ENCODE measurements around the gene ERBIN.
"Not testable (repeated sequence)": the region's sequence is repeated elsewhere in the genome, so short reads cannot be mapped to it uniquely, and the experiment has no call there.

ERBIN gene

DNA sequence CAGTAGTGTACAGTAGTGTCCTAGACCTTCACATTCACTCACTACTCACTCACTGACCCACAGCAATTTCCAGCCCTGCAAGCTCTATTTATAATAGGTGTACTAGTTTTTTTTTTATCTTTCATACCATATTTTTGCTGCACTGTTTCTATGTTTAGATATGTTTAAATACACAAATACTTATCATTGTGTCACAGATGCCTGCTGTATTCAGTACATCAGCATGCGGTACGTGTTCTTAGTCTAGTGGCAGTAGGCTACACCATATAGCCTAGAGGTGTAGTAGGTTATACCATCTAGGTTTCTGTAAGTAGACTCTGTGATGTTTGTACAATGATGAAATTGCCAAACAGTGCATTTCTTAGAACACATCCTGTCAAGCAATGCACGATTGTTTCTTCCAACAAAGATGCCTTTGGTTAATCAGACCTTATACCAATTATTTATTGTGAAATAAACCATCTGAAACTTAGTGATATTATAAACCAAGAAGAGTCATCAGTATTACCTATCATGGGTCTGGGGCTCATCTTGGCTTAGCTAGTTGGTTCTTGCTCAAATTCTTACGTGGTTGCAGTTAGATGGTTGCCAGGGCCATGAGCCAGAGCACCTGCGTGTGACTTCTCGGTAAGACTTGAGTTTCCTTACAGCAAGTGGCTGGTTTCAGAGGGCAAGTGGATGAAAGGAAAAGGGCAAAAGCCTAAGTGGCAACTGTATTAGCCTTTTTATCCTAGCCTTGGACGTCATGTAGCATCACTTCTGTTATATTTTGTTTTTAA, 41.1 kb downstream of the ERBIN start:
- no peak for DNase-seq

- no peak for DNase-seq
Observed at GRCh38 chr5:65969539-65970393, 43.4 kb downstream of the ERBIN start.

DNA sequence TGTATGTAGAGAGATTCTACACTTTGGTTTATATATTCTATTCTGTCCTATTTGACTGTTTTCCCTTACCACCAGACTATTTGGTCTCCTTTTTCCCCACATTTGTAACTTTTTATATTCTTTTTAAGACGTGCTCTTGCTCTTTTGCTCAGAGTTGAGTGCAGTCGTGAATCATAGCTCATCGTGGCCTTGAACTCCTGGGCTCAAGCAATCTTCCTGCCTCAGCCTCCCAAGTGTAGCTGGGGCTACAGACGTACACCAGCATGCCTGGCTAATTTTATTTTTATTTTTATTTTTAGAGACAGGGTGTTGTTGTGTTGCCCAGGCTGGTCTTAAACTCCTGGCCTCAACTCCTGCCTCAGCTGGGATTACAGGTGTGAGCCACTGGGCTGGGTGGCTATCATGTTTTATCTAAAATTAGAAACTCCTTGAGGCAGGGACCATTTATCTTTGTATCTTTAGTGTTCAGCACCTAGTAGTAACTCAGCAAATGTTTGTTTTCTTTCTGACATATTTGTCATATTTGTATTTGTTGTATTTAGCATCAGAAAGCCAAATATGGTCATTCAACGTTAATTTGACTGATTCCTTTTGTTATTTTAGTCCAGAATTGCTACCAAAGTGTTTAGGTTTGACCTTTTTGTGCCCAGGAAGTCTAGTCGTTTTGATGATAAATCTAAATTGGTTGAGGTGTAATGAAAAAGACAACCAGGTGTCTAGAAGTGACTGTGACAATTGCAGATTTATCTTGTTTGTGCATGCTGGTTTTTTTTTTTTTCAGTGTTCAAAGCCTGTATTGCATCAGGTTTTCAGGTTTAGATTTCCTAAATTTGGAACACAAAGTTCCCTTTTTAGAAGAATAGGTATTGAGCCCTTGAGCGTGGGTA, 44.3 kb downstream of the ERBIN start:
- DNase-seq = no peak

- DNase-seq = no peak
Observed at GRCh38 chr5:65971643-65972042, 45.3 kb downstream of the ERBIN start.

DNA sequence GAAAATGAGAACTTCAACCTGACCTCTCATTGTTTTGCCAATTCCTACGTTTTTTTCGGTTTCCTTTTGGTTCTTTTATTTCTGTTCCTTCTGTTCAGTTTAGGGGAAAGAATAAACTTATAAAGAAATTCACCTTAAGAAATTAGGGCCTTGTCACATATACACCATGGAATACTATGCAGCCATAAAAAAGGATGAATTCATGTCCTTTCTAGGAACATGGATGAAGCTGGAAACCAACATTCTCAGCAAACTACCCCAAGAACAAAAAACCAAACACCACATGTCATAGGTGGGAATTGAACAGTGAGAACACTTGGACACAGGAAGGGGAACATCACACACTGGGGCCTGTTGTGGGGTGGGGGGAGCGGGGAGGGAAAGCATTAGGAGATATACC, 46.5 kb downstream of the ERBIN start:
- DNase-seq = not testable (repeated sequence)

DNA sequence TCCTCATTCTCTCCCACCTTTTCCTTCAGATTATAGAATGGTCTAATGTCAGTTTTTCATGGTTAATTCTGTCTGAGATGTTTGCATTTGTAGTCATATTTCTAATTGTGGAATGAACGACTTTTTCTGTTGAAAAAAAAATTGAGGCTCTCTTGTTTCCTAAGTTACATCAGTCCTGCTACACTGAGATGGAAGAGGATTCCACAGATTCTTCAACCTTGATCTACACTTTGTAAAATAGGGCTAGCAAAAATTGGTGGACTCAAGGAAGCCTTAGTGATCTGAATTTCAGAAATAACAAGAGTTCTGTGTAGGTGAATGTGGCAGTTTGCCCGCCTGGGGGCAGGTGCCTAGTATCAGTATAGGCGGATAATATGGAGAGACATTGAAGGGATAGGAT, 51.9 kb downstream of the ERBIN start:
- DNase-seq = no peak

GRCh38 chr5:65981548-65981947, 55.2 kb downstream of the ERBIN start:
- no peak for DNase-seq

GRCh38 chr5:65981969-65982619, 55.7 kb downstream of the ERBIN start:
- DNase-seq = no peak

- no peak for DNase-seq
Observed at GRCh38 chr5:65982635-65983034, 56.3 kb downstream of the ERBIN start.

GRCh38 chr5:65984098-65984885, 57.9 kb downstream of the ERBIN start:
- no peak for DNase-seq

DNA sequence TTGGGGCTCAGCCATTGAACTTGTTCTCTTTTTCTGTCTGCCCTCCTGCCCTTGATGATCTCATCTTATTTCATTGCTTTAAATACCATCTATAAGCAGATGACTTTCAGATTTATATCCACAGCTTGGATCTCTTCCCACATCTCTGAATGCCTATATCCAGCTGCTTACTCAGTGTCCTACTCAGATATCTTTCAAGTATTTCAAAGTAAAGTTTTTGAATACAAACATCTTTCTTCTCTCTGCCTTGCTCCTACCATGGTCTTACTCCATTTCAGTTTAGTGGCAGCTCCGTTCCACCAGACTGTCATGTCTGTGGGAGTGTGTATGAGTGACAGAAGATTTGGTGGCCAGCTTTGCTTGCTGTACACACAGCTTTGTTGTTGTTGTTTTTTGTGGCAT, 59.7 kb downstream of the ERBIN start:
- peak; percentile 45 for DNase-seq

DNA sequence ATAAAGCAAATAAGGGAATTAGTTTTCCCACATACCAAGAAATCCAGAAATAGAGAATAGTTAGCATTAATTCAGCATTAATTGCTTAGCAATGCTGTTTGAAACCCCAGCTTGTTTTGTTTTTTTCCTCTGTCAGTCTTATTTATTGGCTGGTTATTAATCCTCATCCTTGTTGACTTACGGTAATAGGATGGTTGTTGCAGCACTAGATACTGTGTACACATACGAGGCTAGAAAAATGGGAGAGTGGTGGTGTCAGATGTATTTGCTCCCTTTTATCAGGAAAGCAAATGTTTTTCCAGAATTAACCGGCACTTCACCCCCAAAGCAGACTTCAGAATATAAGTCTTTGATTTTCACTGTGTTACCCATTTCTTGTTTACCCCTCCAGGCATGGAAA, 60.4 kb downstream of the ERBIN start:
- DNase-seq = no peak

DNA sequence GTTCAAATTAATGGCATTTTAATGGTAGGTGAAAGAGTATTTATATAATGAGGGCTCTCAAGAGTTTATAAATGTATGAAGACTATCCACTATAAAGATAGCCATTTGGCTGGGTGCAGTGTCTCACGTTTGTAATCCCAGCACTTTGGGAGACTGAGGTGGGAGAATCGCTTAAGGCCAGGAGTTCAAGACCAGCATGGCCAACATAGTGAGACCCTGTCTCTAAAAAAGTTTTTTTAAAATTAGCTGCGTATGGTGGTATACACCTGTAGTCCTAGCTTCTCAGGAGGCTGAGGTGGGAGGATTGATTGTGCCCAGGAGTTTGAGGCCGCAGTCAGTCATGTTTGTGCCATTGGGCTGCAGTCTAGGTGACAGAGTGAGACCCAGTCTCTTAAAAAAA, 61.6 kb downstream of the ERBIN start:
- DNase-seq = no peak

GRCh38 chr5:65989158-65989557, 62.8 kb downstream of the ERBIN start:
- DNase-seq = no peak

- no peak for DNase-seq
Observed at GRCh38 chr5:65992630-65993029, 66.3 kb downstream of the ERBIN start.

DNA sequence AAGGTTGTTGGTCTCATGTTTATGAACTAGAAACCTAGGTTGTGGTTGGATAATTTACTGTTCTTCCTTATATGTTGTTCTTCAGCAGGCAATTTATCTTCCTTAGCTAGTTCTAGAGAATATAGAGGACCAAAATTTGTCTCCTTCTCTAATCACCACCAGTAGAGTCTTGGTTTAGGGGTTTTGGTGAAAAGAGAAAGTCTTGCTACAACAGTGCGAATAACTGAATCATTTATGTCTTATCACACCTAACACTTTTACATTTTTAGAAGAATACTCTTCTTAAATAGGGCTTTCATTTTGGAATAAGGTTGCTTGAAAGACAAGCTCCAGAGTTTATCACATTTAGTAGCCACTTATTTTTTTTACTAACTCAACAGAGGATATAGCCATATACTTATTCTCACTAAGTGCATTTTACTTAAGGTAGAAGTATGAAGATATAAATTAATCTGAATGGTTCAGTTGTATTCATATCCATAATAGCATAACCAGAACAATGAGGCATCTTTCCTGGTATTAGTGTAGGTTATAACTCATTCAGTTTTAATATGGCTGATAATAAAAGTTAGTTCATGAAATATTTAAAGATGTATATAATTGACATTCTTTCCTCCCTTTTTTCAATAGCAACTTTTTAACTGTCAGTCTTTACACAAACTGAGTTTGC, 67.9 kb downstream of the ERBIN start:
- DNase-seq = no peak

DNA sequence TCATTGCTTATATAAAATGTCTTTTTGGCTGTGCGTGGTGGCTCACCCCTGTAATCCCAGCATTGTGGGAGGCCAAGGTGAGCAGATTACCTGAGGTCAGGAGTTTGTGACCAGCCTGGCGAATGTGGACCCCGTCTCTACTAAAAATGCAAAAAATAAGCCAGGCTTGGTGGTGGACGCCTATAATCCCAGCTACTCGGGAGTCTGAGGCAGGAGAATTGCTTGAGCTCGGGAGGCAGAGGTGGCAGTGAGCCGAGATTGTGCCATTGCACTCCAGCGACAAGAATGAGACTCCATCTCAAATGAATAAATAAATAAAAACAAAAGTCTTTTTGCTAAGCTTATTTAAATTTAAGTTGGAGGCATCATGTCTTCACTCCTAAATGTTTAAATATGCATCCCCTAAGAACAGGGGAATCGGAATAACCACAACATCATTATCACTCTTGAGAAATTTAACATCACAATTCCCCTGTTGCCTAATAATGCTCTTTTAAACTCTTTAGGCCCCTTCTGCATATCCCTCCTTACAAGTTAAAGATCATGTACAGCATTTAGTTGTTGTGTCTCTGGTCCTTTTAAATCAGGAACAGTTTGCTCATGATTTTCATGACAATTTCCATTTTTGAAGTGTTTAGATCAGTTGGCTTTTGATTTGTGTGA, 72.8 kb downstream of the ERBIN start:
- no peak for DNase-seq

- no peak for DNase-seq
Observed at GRCh38 chr5:66001952-66002351, 75.6 kb downstream of the ERBIN start.

DNA sequence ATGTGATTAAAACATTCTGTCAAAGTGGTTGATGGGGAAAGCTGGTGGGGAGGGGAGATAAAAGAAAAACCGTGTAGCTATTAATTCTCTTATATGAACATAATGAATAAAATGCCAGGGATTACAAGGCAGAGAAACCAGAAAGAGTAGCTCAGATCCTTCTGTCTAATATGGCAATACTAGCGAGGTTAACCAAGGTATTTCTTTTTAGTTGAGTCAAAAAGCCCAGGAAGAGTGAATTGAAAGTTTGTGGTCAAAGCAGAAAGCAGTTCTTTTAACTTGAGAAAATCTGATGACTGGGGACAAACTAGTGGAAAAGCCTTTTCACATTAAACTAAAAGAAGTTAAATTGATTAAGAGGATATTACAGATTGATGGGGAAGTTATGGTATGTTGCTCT, 76.0 kb downstream of the ERBIN start:
- no peak for DNase-seq

DNA sequence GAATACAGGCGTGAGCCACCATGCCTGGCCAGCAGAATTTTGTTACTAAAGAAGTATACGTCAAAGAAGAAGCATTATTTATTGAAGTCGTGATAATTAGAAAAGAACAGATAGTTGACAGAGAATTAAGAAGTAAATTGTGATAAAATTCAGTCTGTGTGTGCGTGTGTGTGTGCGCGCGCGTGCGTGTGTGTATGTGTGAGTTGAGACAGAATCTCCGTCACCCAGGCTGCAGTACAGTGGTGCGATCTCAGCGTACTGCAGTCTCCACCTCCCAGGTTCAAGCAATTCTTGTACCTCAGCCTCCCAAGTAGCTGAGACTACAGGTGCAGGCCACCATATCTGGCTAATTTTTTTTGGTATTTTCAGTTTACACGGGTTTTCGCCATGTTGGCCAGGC, 77.8 kb downstream of the ERBIN start:
- no peak for DNase-seq

GRCh38 chr5:66009277-66009676, 82.9 kb downstream of the ERBIN start:
- no peak for DNase-seq
